MM.1S (cell line): ENCODE data around the gene EXOC4.

Experiments used
- DNase-seq: peaks from one replicate; pipeline ENCODE4 v3.0.0-alpha.2; 2015
- H2AFZ ChIP-seq: fragments of 300-600 bp; sonication (generic); 2 replicates; pipeline ENCODE4 v1.6.0; 2016; ENCODE audit warnings: antibody characterized with exemption, low read length
- H3F3A ChIP-seq: fragments of 300-600 bp; sonication (generic); 2 replicates; pipeline ENCODE4 v1.6.1; 2016; ENCODE audit warnings: mild to moderate bottlenecking, antibody characterized with exemption, low read length, moderate library complexity, mixed read lengths; ENCODE audit not compliant: insufficient read depth
- H3K27ac ChIP-seq: fragments of 300-600 bp; sonication (generic); 2 replicates; pipeline ENCODE4 v1.5.1; 2016; ENCODE audit warnings: mild to moderate bottlenecking, low read length
- H3K27me3 ChIP-seq: fragments of 300-600 bp; sonication (generic); replicated peaks from 2 replicates; pipeline ENCODE4 v1.6.0; 2016; ENCODE audit warnings: low read length; ENCODE audit not compliant: insufficient read depth
- H3K36me3 ChIP-seq: fragments of 300-600 bp; sonication (generic); replicated peaks from 2 replicates; pipeline ENCODE4 v1.6.1; 2016; ENCODE audit warnings: mild to moderate bottlenecking, low read length, mixed read lengths; ENCODE audit not compliant: insufficient read depth
- H3K4me1 ChIP-seq: fragments of 300-600 bp; sonication (generic); 2 replicates; pipeline ENCODE4 v1.6.1; 2016; ENCODE audit warnings: low read length, mixed read lengths
- H3K4me2 ChIP-seq: fragments of 300-600 bp; sonication (generic); 2 replicates; pipeline ENCODE4 v1.6.0; 2016; ENCODE audit warnings: low read depth, low read length
- H3K4me3 ChIP-seq: fragments of 300-600 bp; sonication (generic); 2 replicates; pipeline ENCODE4 v1.5.1; 2016; ENCODE audit warnings: low read length, mixed read lengths
- H3K79me2 ChIP-seq: fragments of 300-600 bp; sonication (generic); 2 replicates; pipeline ENCODE4 v1.6.1; 2016; ENCODE audit warnings: mixed run types, low read length, mixed read lengths
- H3K9ac ChIP-seq: fragments of 300-600 bp; sonication (generic); 2 replicates; pipeline ENCODE4 v1.6.1; 2016; ENCODE audit warnings: low read length, mixed read lengths
- H3K9me2 ChIP-seq: fragments of 300-600 bp; sonication (generic); replicated peaks from 2 replicates; pipeline ENCODE4 v1.6.1; 2016; ENCODE audit warnings: mild to moderate bottlenecking, low read length, mixed read lengths; ENCODE audit not compliant: insufficient read depth
- H3K9me3 ChIP-seq: fragments of 300-600 bp; sonication (generic); replicated peaks from 2 replicates; pipeline ENCODE4 v1.6.1; 2016; ENCODE audit warnings: mild to moderate bottlenecking, low read length, mixed read lengths; ENCODE audit not compliant: insufficient read depth
- H4K20me1 ChIP-seq: fragments of 300-600 bp; sonication (generic); 2 replicates; pipeline ENCODE4 v1.6.1; 2016; ENCODE audit warnings: mild to moderate bottlenecking, low read length, moderate library complexity, mixed read lengths; ENCODE audit not compliant: insufficient read depth
- CTCF ChIP-seq: fragments of 300-600 bp; sonication (generic); IDR thresholded peaks from 2 replicates; pipeline ENCODE4 v1.5.1; 2016; ENCODE audit warnings: antibody characterized with exemption, low read length, mixed read lengths
- EZH2 ChIP-seq: fragments of 300-600 bp; sonication (generic); optimal IDR thresholded peaks from 2 replicates; pipeline ENCODE3; 2017; ENCODE audit warnings: low read depth, mild to moderate bottlenecking, antibody characterized with exemption, low read length, mixed read lengths
- EZH2phosphoT487 ChIP-seq: fragments of 300-600 bp; sonication (generic); IDR thresholded peaks from 2 replicates; pipeline ENCODE4 v1.6.1; 2018; ENCODE audit warnings: antibody characterized with exemption, low read length

Gene EXOC4

GRCh38 chr7:133629701-133630100, 376.8 kb downstream of the EXOC4 start:
- H3K4me1 ChIP-seq, result no peaks in the 10 kb centered on the region
- H3K36me3 ChIP-seq, result no peaks in the 10 kb centered on the region
- H3F3A ChIP-seq, result no peaks in the 10 kb centered on the region
- no peaks in the 10 kb centered on the region for H3K9me2 ChIP-seq
- no peak overlapping the region for H3K4me2 ChIP-seq
- H3K9me3 ChIP-seq, result no peaks in the 10 kb centered on the region
- DNase-seq, result no peak
- no peak overlapping the region for H3K9ac ChIP-seq
- no peaks in the 10 kb centered on the region for H3K79me2 ChIP-seq
- no peak overlapping the region for H2AFZ ChIP-seq
- H3K4me3 ChIP-seq, result no peak overlapping the region
- H3K27me3 ChIP-seq, result no peaks in the 10 kb centered on the region
- no peaks in the 10 kb centered on the region for H4K20me1 ChIP-seq
- TF ChIP-seq EZH2phosphoT487 (no peak), EZH2 (no peak), CTCF (no peak)
- H3K27ac ChIP-seq, result no peak overlapping the region

GRCh38 chr7:133633055-133633454, 380.2 kb downstream of the EXOC4 start:
- Histone ChIP-seq H3K4me3 (no peak overlapping the region), H2AFZ (no peak overlapping the region), H4K20me1 (no peaks in the 10 kb centered on the region), H3K4me2 (no peak overlapping the region), H3K9me2 (no peaks in the 10 kb centered on the region), H3K27me3 (no peaks in the 10 kb centered on the region), H3K9me3 (no peaks in the 10 kb centered on the region), H3K79me2 (no peaks in the 10 kb centered on the region), H3K4me1 (no peaks in the 10 kb centered on the region), H3K9ac (no peak overlapping the region), H3K27ac (no peak overlapping the region), H3K36me3 (no peaks in the 10 kb centered on the region), H3F3A (no peaks in the 10 kb centered on the region)
- no peak for DNase-seq
- no peak for TF ChIP-seq EZH2phosphoT487
- no peak for TF ChIP-seq CTCF
- TF ChIP-seq EZH2, result no peak

DNA sequence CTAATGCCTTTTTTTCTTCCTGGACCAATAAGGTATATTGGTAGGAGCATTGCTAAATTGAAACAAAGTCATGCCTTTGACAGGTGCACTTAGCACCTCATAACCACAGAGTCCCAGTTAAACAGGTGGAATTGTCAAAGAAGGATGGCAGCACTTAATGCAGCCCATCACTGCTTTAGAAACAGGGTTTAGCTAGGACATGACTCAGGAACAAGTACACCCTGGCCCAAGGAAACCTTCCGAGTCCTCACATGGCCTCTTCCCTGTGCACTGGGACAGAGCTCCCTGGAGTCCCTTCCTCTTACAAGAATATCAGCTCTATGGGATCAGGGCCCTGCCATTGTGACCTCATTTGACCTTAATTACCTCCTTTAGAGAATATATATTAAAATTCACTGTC, 382.7 kb downstream of the EXOC4 start:
- H3K9me3 ChIP-seq, result no peaks in the 10 kb centered on the region
- no peak overlapping the region for H3K4me2 ChIP-seq
- H3K9ac ChIP-seq, result no peak overlapping the region
- no peaks in the 10 kb centered on the region for H3K79me2 ChIP-seq
- H4K20me1 ChIP-seq, result no peaks in the 10 kb centered on the region
- TF ChIP-seq CTCF, result no peak
- no peak for TF ChIP-seq EZH2
- TF ChIP-seq EZH2phosphoT487, result no peak
- H2AFZ ChIP-seq, result no peak overlapping the region
- no peaks in the 10 kb centered on the region for H3K9me2 ChIP-seq
- H3F3A ChIP-seq, result no peaks in the 10 kb centered on the region
- H3K4me3 ChIP-seq, result no peak overlapping the region
- no peaks in the 10 kb centered on the region for H3K4me1 ChIP-seq
- H3K36me3 ChIP-seq, result no peaks in the 10 kb centered on the region
- no peak overlapping the region for H3K27ac ChIP-seq
- DNase-seq, result no peak
- H3K27me3 ChIP-seq, result no peaks in the 10 kb centered on the region
